GM12878 (cell line): ENCODE results near the gene LAMA5. TPM values are rescaled to one million over a fixed set of nuclear protein-coding genes. Genes with fewer than 3 reads are reported as not detected.

ENCODE experiments used
- ATAC-seq: fragments of 200-7000 bp; cut with Tn5 transposase; 3 replicates; pipeline ENCODE4 v1.9.1; 2020; ENCODE audit warnings: mild to moderate bottlenecking, moderate library complexity
- BruUV-seq: library from RNA; stranded (reverse); fragments of 400-500 nt; replicated peaks from 2 replicates; lab custom pipeline; 2021; lab: Mats Ljungman, UMichigan
- CTCF ChIA-PET: fragments of 300-600 bp; sonication (Branson Sonifier 250); formaldehyde crosslinking; extraction: SDS; loops from one replicate; lab custom pipeline; 2021; ENCODE audit warnings: inconsistent platforms; lab: Yijun Ruan, JAX
- POLR2A ChIA-PET: fragments of 350-600 bp; formaldehyde crosslinking; extraction: SDS; loops from one replicate; lab custom pipeline; 2021; ENCODE audit warnings: inconsistent platforms; lab: Charles Lee
- RAD21 ChIA-PET: fragments of 300-600 bp; sonication (Branson Sonifier 250); formaldehyde crosslinking; loops from one replicate; lab custom pipeline; 2023; ENCODE audit warnings: antibody characterized with exemption; ENCODE audit not compliant: unreplicated experiment; lab: Charles Lee
- SMC1A ChIA-PET: fragments of 300-600 bp; sonication (Branson Sonifier 250); formaldehyde crosslinking; loops from one replicate; lab custom pipeline; 2023; ENCODE audit not compliant: unreplicated experiment, uncharacterized antibody; lab: Charles Lee
- DNase-seq: peaks from one replicate; pipeline ENCODE4 v3.0.0-alpha.2; 2011; ENCODE audit warnings: low read depth, low spot score
- FAIRE-seq: peaks from 3 replicates; lab custom pipeline; 2011; peaks lifted over from hg19 to GRCh38; lab: Jason Lieb, UNC
- H2AFZ ChIP-seq: 2 replicates; pipeline ENCODE4 v1.6.0; 2011; ENCODE audit warnings: low read depth, low read length, control low read depth; ENCODE audit not compliant: control insufficient read depth
- H3K27ac ChIP-seq: 2 replicates; pipeline ENCODE4 v1.5.1; 2011; ENCODE audit warnings: control low read depth; ENCODE audit not compliant: control insufficient read depth, insufficient read depth
- H3K27me3 ChIP-seq, 2 experiments: replicated peaks in 1 of 2; 2 replicates each; pipeline versions ENCODE4 v1.6.0 to v1.6.1; 2011; ENCODE audit warnings: low read length in 1 of 2; ENCODE audit not compliant: control insufficient read depth in 2 of 2, insufficient read depth in 2 of 2
- H3K36me3 ChIP-seq, 2 experiments: 2 replicates each; pipeline ENCODE4 v1.5.1; 2011; ENCODE audit warnings: low read length in 1 of 2; ENCODE audit not compliant: control insufficient read depth in 2 of 2, insufficient read depth in 2 of 2
- H3K4me1 ChIP-seq: 2 replicates; pipeline ENCODE4 v1.6.1; 2011; ENCODE audit warnings: mild to moderate bottlenecking, low read length, moderate library complexity, mixed read lengths; ENCODE audit not compliant: control insufficient read depth, insufficient read depth
- H3K4me2 ChIP-seq: 2 replicates; pipeline ENCODE4 v1.6.0; 2011; ENCODE audit warnings: control low read depth; ENCODE audit not compliant: control insufficient read depth, insufficient read depth
- H3K4me3 ChIP-seq: fragments of 200-600 bp; sonication (generic); 2 replicates; pipeline ENCODE4 v1.5.1; 2016
- H3K79me2 ChIP-seq: 2 replicates; pipeline ENCODE4 v1.6.0; 2011; ENCODE audit warnings: low read length; ENCODE audit not compliant: control insufficient read depth, insufficient read depth
- H3K9ac ChIP-seq: 2 replicates; pipeline ENCODE4 v1.8.0; 2011; ENCODE audit warnings: low read length, control low read depth, mixed read lengths; ENCODE audit not compliant: control insufficient read depth, insufficient read depth
- H3K9me3 ChIP-seq: replicated peaks from 3 replicates; pipeline ENCODE4 v1.5.1; 2011; ENCODE audit warnings: mild to moderate bottlenecking, low read length; ENCODE audit not compliant: control insufficient read depth, insufficient read depth
- H4K20me1 ChIP-seq: 2 replicates; pipeline ENCODE4 v1.6.0; 2011; ENCODE audit not compliant: control insufficient read depth, insufficient read depth
- EZH2 ChIP-seq: IDR thresholded peaks from 2 replicates; pipeline ENCODE4 v1.6.1; 2012; ENCODE audit warnings: low read depth, mild to moderate bottlenecking, control low read depth, inconsistent platforms, low read length, borderline replicate concordance; ENCODE audit not compliant: control insufficient read depth
- FOXK2 ChIP-seq: fragments of 450-650 bp; IDR thresholded peaks from 2 replicates; pipeline ENCODE4 v1.6.1; 2017; ENCODE audit warnings: mild to moderate bottlenecking, moderate library complexity
- GABPA ChIP-seq: IDR thresholded peaks from 2 replicates; pipeline ENCODE4 v1.6.1; 2014; ENCODE audit warnings: antibody characterized with exemption, low read depth, mild to moderate bottlenecking, inconsistent platforms
- KDM1A ChIP-seq: fragments of 200-600 bp; sonication (generic); IDR thresholded peaks from 2 replicates; pipeline ENCODE4 v1.6.1; 2016; ENCODE audit warnings: borderline replicate concordance
- NR2F1 ChIP-seq: fragments of 450-650 bp; conservative IDR thresholded peaks from 2 replicates; pipeline ENCODE4 v1.6.1; 2017; ENCODE audit warnings: mild to moderate bottlenecking
- PAX5 ChIP-seq: IDR thresholded peaks from 2 replicates; pipeline ENCODE4 v1.6.1; 2011; ENCODE audit warnings: low read depth, low read length, borderline replicate concordance
- RAD21 ChIP-seq: IDR thresholded peaks from 2 replicates; pipeline ENCODE4 v1.6.1; 2011; ENCODE audit warnings: mild to moderate bottlenecking, low read depth, low read length, moderate library complexity; ENCODE audit not compliant: insufficient read depth
- SMAD1 ChIP-seq: fragments of 450-650 bp; IDR thresholded peaks from 2 replicates; pipeline ENCODE4 v1.6.1; 2018; ENCODE audit warnings: mild to moderate bottlenecking, low read depth; ENCODE audit not compliant: partially characterized antibody
- SUPT20H ChIP-seq: IDR thresholded peaks from 2 replicates; pipeline ENCODE4 v1.6.1; 2011; ENCODE audit warnings: low read depth, mild to moderate bottlenecking, low read length, moderate library complexity, borderline replicate concordance; ENCODE audit not compliant: control insufficient read depth
- ZNF24 ChIP-seq: fragments of 450-650 bp; IDR thresholded peaks from 2 replicates; pipeline ENCODE4 v1.6.1; 2017; ENCODE audit warnings: antibody characterized with exemption, mild to moderate bottlenecking
- WGBS: methylation state at CpG from one replicate; pipeline ENCODE4 v1.1.6; 2016; ENCODE audit warnings: low lambda C conversion rate; ENCODE audit not compliant: insufficient replicate concordance, insufficient coverage; ENCODE audit errors: missing lambda C conversion rate; 5-methylcytosine and 5-hydroxymethylcytosine counted together
- in situ Hi-C: fragments of 300-500 bp; cut with MboI; formaldehyde crosslinking; loops from 9 replicates; pipeline ENCODE4 v1.14.3; 2018; ENCODE audit warnings: mixed read lengths
- intact Hi-C: fragments of 100-400 bp; cut with micrococcal nuclease; formaldehyde crosslinking; loops from one replicate; pipeline ENCODE4 v1.14.2; 2022; ENCODE audit not compliant: unreplicated experiment
- polyA plus RNA-seq, 11 experiments: library from polyadenylated mRNA; depleted of rRNA in 4 of 11; unstranded in 6 of 11; stranded (reverse) in 5 of 11; fragments of >200 nt; fragmentation: Nextera tagmentation in 4 of 11; fragmentation: Illumina TruSeq in 1 of 11; extraction: Ambion mirVana in 4 of 11; extraction: Trizol in 1 of 11; gene quantifications; 1 replicate in 1 of 11; 2 replicates in 10 of 11; pipeline versions ENCODE4 v1.2.1 to v1.2.3, GENCODE V29; 2011 to 2016; ENCODE audit warnings: inconsistent platforms in 2 of 11, missing spikeins in 2 of 11, low read depth in 1 of 11
- total RNA-seq, 4 experiments: library from RNA; depleted of rRNA in 3 of 4; stranded (reverse); fragments of >200 nt in 3 of 4; fragmentation: Illumina TruSeq in 1 of 4; extraction: Trizol in 1 of 4; gene quantifications; 2 replicates each; pipeline versions ENCODE4 v1.2.1 to v1.2.3, GENCODE V29; 2013 to 2021
- TF ChIP-seq, protein P1 (sequence below): IDR thresholded peaks from 2 replicates; pipeline ENCODE4 v1.6.1; 2012; ENCODE audit warnings: low read depth, low read length, improper control_type of control experiment
- TF ChIP-seq, protein P2 (sequence below): fragments of 450-650 bp; formaldehyde crosslinking; IDR thresholded peaks from 2 replicates; pipeline ENCODE4 v1.4.0; 2022; ENCODE audit warnings: mild to moderate bottlenecking, moderate library complexity

LAMA5 gene
- total and polyA plus RNA-seq, 10 of the 15 experiments (the other 5 are each of a cell fraction or from before 2014, with no cell fraction given): 0.09 to 3.1 (median 1.6) TPM; not detected in 3

GRCh38 chr20:62364911-62365736, 2.0 kb downstream of the LAMA5 start (continued):
- TF ChIP-seq, protein P1, sequence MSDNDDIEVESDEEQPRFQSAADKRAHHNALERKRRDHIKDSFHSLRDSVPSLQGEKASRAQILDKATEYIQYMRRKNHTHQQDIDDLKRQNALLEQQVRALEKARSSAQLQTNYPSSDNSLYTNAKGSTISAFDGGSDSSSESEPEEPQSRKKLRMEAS: no peak
- TF ChIP-seq FOXK2 (no peak), ZNF24 (no peak), PAX5 (no peak), NR2F1 (no peak), GABPA (no peak), SUPT20H (no peak)

DNA sequence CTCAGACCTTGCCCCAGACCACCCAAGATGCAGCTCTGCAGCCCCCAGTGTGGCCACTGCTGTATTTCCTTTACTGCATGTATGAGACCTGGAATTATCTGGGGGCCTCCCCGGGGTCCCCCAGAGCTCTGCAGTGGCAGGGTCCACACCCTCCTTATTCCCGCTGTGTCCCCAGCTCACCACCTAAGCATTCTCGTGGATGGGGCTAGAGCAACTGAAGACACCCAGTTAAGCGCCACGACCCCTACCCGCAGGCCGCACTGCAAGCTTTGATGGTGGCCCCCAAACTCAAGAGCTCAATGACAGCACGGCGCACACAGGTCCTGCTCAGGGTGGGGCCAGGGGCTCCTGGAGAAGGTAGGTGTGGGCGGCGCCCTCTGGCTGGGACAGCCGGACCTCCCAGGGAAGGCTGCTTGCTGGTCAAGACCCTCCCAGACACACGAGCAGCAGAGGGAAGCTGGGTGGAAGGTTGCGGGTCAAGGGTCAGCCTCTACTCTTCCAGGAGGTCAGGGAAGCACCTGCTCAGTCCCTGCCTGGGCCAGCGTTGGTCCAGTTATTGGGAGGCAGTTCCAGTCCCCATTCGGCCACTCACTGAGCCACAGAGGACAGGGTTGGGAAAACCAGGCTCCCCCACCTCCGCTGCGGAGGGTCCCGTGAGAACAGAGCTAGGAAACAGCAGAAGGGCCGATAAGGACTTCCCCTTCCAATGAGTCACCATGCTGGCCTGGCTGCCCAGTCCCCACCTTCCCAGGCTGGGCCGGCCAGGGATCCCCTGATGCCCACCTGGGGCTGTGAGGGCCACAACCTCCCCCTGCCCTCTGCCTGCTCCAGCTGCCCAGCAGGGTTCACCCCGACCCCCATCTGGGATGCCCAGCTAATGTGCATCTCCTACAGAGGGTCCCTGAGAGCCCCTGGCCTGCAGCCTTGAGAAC, 2.9 kb downstream of the LAMA5 start:
- Histone ChIP-seq H3K4me2 (no peak overlapping the region), H3K4me1 (peaks cover 5% of the 10 kb centered on the region)
- no peak for ATAC-seq
- TF ChIP-seq, protein P2, sequence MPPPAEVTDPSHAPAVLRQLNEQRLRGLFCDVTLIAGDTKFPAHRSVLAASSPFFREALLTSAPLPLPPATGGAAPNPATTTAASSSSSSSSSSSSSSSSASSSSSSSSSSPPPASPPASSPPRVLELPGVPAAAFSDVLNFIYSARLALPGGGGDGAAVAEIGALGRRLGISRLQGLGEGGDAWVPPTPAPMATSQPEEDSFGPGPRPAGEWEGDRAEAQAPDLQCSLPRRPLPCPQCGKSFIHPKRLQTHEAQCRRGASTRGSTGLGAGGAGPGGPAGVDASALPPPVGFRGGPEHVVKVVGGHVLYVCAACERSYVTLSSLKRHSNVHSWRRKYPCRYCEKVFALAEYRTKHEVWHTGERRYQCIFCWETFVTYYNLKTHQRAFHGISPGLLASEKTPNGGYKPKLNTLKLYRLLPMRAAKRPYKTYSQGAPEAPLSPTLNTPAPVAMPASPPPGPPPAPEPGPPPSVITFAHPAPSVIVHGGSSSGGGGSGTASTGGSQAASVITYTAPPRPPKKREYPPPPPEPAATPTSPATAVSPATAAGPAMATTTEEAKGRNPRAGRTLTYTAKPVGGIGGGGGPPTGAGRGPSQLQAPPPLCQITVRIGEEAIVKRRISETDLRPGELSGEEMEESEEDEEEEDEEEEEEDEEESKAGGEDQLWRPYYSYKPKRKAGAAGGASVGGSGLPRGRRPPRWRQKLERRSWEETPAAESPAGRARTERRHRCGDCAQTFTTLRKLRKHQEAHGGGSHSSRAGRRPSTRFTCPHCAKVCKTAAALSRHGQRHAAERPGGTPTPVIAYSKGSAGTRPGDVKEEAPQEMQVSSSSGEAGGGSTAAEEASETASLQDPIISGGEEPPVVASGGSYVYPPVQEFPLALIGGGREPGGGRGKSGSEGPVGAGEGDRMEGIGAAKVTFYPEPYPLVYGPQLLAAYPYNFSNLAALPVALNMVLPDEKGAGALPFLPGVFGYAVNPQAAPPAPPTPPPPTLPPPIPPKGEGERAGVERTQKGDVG: no peak
- TF ChIP-seq RAD21 (no peak), EZH2 (no peak), KDM1A (no peak), SMAD1 (no peak)
- TF ChIP-seq, protein P1: no peak

More for the DNA sequence above, 2.9 kb downstream of the LAMA5 start:
- no peak overlapping the region for H3K4me3 ChIP-seq
- WGBS: 72% methylated on average over 21 of the region's 22 CpGs
- intact Hi-C loops: no loop called here
- no TSS peak for BruUV-seq
- ChIA-PET CTCF (interaction anchor here (0.7 to 1.6 kb wide), 2 partner anchors 27 to 63 kb away, joined by 3 read pairs; no protein-coding TSS in a partner anchor), RAD21 (no interaction called here), POLR2A (no interaction called here), SMC1A (no interaction called here)
- no peak for FAIRE-seq
- no peaks in the 10 kb centered on the region for H3K36me3 ChIP-seq
- H4K20me1 ChIP-seq: no peaks in the 10 kb centered on the region
- H3K9ac ChIP-seq: no peak overlapping the region
- in situ Hi-C loops: no loop called here
- no peaks in the 10 kb centered on the region for H3K79me2 ChIP-seq
- H3K27me3 ChIP-seq: peaks cover 3 to 14% of the 10 kb centered on the region in 2 experiments
- no peak overlapping the region for H2AFZ ChIP-seq
- H3K27ac ChIP-seq: no peak overlapping the region
- no peak for DNase-seq
- no peaks in the 10 kb centered on the region for H3K9me3 ChIP-seq
